Panc1 (cell line): ENCODE measurements around the gene AMD1.

Source experiments
- POLR2AphosphoS5 ChIP-seq: IDR thresholded peaks from 2 replicates; pipeline ENCODE4 v1.6.1; 2012; ENCODE audit warnings: mild to moderate bottlenecking, low read depth, low read length, moderate library complexity
- SIN3A ChIP-seq: IDR thresholded peaks from 2 replicates; pipeline ENCODE4 v1.6.1; 2012; ENCODE audit warnings: low read depth, mild to moderate bottlenecking, low read length, moderate library complexity, borderline replicate concordance; ENCODE audit not compliant: insufficient read depth
- TCF7L2 ChIP-seq: IDR thresholded peaks from 2 replicates; pipeline ENCODE4 v1.6.1; 2011; ENCODE audit warnings: mild to moderate bottlenecking, low read depth, low read length, inconsistent platforms
- TF ChIP-seq, protein P1 (sequence below): fragments of 450-650 bp; IDR thresholded peaks from 2 replicates; pipeline ENCODE4 v1.5.1; 2017; ENCODE audit warnings: mild to moderate bottlenecking

DNA sequence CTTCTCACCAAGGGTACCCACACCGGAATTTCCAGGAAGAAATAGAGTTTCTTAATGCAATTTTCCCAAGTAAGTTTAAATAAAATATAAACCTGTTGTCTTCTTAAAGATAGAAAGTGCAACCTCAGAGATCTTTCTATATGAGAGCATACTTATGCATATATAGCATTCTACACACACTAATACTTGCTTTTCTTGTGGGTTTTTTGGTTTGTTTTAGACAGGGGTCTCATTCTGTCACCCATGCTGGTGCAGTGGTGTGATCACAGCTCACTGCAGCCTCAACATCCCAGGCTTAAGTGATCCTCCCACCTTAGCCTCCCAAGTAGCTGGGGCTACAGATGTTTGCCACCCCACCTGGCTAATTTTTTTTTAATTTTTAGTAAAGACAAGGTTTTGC lies 15.7 kb downstream of the AMD1 start:
- TF ChIP-seq SIN3A: no peak
- TF ChIP-seq POLR2AphosphoS5: no peak
- TF ChIP-seq, protein P1, sequence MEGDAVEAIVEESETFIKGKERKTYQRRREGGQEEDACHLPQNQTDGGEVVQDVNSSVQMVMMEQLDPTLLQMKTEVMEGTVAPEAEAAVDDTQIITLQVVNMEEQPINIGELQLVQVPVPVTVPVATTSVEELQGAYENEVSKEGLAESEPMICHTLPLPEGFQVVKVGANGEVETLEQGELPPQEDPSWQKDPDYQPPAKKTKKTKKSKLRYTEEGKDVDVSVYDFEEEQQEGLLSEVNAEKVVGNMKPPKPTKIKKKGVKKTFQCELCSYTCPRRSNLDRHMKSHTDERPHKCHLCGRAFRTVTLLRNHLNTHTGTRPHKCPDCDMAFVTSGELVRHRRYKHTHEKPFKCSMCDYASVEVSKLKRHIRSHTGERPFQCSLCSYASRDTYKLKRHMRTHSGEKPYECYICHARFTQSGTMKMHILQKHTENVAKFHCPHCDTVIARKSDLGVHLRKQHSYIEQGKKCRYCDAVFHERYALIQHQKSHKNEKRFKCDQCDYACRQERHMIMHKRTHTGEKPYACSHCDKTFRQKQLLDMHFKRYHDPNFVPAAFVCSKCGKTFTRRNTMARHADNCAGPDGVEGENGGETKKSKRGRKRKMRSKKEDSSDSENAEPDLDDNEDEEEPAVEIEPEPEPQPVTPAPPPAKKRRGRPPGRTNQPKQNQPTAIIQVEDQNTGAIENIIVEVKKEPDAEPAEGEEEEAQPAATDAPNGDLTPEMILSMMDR: no peak
- TF ChIP-seq TCF7L2: no peak
